ENCODE results near the gene ZNF841. TPM values are rescaled to one million over a fixed set of nuclear protein-coding genes. Genes with fewer than 3 reads are reported as not detected.
"Not testable (repeated sequence)": the region's sequence is repeated elsewhere in the genome, so short reads cannot be mapped to it uniquely, and the experiment has no call there.

Gene ZNF841
- total and polyA plus RNA-seq, 11 donors, result 6.2 to 12.9 (median 7.9) TPM

DNA sequence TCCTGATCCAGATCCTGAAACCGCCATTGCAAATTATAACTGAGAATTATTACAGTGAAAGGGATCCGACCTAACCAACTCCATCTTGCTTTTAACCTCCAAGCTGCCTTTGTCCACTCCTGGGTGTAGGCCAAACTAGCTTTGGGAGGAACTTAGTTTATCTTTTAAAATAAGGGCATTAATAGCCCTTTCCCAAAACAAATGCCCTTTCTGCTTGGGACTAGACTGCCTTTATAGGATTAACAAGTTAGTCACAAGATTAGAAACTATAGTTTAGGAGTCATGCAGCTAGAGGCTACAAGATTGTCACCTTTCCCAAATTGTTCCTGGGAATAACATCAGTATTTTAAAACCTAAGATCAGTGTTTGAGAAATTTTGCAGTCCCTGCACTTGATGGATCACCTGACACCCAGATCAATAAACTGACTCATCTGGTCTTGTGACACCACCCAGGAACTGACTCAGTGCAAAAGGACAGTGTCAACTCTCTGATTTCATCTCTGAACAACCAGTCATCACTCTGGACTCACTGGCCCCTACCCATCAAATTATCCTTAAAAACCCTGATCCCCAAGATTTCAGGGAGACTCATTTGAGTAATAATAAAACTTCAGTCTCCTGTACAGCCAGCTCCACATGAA lies 4.1 kb upstream of the ZNF841 start:
- no peak overlapping the region for H3K27ac ChIP-seq
- no peak for DNase-seq
- H3K27me3 ChIP-seq, result no peaks in the 10 kb centered on the region
- intact Hi-C loops (cut with DNase I), result loop anchor here in 1 of 10 donors (5.0 kb wide), 1 partner anchor 38 kb away; the partner anchor contains the start of gene ZNF616
- WGBS, 4 donors, result 86 to 88% (median 87%) methylated on average over 2 of the region's 2 CpGs
- no peak for ATAC-seq
- no peak for TF ChIP-seq POLR2A (IDR thresholded peaks at IDR 0.05)
- no peaks in the 10 kb centered on the region for H3K36me3 ChIP-seq
- H3K4me3 ChIP-seq, result no peak overlapping the region
- peaks cover 0 to 4% (median under 1%) of the 10 kb centered on the region in 12 donors for H3K4me1 ChIP-seq
- peaks cover 0 to 67% (median 16%) of the 10 kb centered on the region in 12 donors for H3K9me3 ChIP-seq

GRCh38 chr19:52096416-52096815 lies 851 bp upstream of the ZNF841 start:
- Histone ChIP-seq H3K36me3 (peaks cover 0 to 26% (median 6%) of the 10 kb centered on the region in 9 donors), H3K9me3 (peaks cover 0 to 53% (median 14%) of the 10 kb centered on the region in 12 donors), H3K4me1 (peaks cover 0 to 24% (median 15%) of the 10 kb centered on the region in 12 donors), H3K27ac (peak overlapping the region in 8 of 12 donors; percentile 32 to 86 (median 64)), H3K4me3 (peak overlapping the region in 4 of 12 donors; percentile 69 to 99 (median 89))
- not testable (repeated sequence) for ATAC-seq, H3K27me3 ChIP-seq, DNase-seq
- intact Hi-C loops (cut with DNase I), result loop anchor here in 1 of 10 donors (5.0 kb wide), 1 partner anchor 41 kb away; the partner anchor contains the start of gene ZNF616
- 82 to 97% (median 85%) methylated on average over 3 of the region's 3 CpGs for WGBS, 4 donors

DNA sequence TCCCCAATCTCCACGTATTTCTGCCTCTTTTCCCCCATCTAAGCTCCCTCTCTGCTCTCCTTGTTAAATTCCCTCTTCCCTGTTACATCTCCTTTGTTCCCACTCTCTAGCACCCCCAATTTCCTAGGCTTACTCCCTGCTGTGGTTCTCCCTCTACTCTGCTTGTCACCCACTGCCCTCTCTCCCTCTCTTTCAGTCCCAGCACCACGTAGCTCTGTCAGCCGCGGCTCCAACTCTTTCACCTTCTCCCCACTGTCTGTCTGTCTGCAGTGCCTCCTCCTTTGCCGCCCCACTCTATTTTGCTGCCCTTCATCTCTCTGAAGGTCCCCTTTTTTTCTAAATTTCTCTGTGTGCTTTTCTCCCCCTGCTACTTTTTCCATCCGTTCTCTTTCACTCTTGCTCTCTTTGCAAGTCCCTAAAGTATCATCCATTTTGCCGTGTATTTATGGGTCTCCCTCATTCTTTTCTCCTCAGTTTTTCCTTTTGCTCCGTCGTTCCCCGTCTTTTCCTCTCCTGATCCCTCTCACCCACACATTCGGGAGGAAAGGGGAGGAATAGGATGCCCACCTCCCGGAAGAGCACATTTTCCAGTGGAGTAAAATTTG lies 937 bp downstream of the ZNF841 start:
- intact Hi-C loops (cut with DNase I), result loop anchor here in 2 of 10 donors (1.0 to 5.0 kb wide), 2 partner anchors 43 to 45 kb away; partner anchors contain the start of gene ZNF616 (in 1 of the 2)
- Histone ChIP-seq H3K27me3 (no peaks in the 10 kb centered on the region), H3K36me3 (peaks cover 0 to 38% (median 17%) of the 10 kb centered on the region in 9 donors), H3K9me3 (peaks cover 0 to 63% (median 14%) of the 10 kb centered on the region in 12 donors), H3K4me3 (peak overlapping the region; percentile 69 to 99 (median 82)), H3K4me1 (peaks cover 0 to 24% (median 15%) of the 10 kb centered on the region in 12 donors), H3K27ac (peak overlapping the region in 7 of 12 donors; percentile 57 to 87 (median 71))
- TF ChIP-seq POLR2A (IDR thresholded peaks at IDR 0.05), result no peak
- TF ChIP-seq, protein P1, sequence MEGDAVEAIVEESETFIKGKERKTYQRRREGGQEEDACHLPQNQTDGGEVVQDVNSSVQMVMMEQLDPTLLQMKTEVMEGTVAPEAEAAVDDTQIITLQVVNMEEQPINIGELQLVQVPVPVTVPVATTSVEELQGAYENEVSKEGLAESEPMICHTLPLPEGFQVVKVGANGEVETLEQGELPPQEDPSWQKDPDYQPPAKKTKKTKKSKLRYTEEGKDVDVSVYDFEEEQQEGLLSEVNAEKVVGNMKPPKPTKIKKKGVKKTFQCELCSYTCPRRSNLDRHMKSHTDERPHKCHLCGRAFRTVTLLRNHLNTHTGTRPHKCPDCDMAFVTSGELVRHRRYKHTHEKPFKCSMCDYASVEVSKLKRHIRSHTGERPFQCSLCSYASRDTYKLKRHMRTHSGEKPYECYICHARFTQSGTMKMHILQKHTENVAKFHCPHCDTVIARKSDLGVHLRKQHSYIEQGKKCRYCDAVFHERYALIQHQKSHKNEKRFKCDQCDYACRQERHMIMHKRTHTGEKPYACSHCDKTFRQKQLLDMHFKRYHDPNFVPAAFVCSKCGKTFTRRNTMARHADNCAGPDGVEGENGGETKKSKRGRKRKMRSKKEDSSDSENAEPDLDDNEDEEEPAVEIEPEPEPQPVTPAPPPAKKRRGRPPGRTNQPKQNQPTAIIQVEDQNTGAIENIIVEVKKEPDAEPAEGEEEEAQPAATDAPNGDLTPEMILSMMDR (IDR thresholded peaks at IDR 0.05), result no peak
- ATAC-seq (peak in 1 of 4 donors; percentile 16), DNase-seq (no peak)
- WGBS, 4 donors, result 3 to 5% (median 4%) methylated on average over 12 of the region's 12 CpGs

DNA sequence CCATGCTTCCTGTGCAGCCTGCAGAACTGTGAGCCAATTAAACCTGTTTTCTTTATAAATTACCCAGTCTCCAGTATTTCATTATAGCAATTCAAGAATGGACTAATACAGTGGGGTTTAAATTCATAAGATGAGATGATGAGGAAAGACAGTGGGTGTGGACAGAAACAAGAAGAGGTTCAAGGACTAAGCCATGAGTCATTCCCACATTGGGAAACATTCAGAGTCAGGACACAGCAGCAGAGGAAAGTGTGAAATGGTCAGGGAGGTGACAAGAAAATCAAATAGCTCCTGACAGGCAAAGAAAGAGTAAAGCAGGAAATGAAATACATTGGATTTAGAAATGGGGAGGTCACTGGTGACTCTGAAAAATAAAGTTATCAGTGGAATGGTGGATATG lies 9.1 kb downstream of the ZNF841 start:
- intact Hi-C loops (cut with DNase I), result no loop called here
- ATAC-seq, result no peak

More for the DNA sequence above, 9.1 kb downstream of the ZNF841 start:
- no peak for DNase-seq
- Histone ChIP-seq H3K27me3 (no peaks in the 10 kb centered on the region), H3K9me3 (peaks cover 0 to 50% (median 0%) of the 10 kb centered on the region in 12 donors), H3K36me3 (peaks cover 3 to 95% (median 85%) of the 10 kb centered on the region in 9 donors), H3K4me3 (no peak overlapping the region), H3K27ac (no peak overlapping the region), H3K4me1 (no peaks in the 10 kb centered on the region)
- TF ChIP-seq POLR2A (IDR thresholded peaks at IDR 0.05), result no peak
- TF ChIP-seq, protein P1 (IDR thresholded peaks at IDR 0.05), result no peak

Measured in heart left ventricle (tissue), 16 donors.